GM18505 (cell line): ENCODE measurements around the gene PSMF1.

Experiments used
- ATAC-seq: cut with Tn5 transposase; IDR thresholded peaks from one replicate; pipeline ENCODE4 v1.9.1; 2021; ENCODE audit not compliant: unreplicated experiment
- POLR2A ChIP-seq: IDR thresholded peaks from 4 replicates; pipeline ENCODE4 v1.6.1; 2011; ENCODE audit warnings: borderline replicate concordance; ENCODE audit not compliant: insufficient read depth, insufficient read length; ENCODE audit errors: extremely low read depth

PSMF1 gene

GRCh38 chr20:1184638-1185315 is 66.4 kb downstream of the PSMF1 start, which contains the start of gene TMEM74B:
Gene TMEM74B, minus strand, starts transcription at chr20:1184981. Its CDS starts 1,180 bp downstream, at chr20:1183801.
- TF ChIP-seq POLR2A: no peak

GRCh38 chr20:1185316-1185741 is 66.9 kb downstream of the PSMF1 start:
- TF ChIP-seq POLR2A: no peak
- no peak for ATAC-seq

More at GRCh38 chr20:1184638-1185315, 66.4 kb downstream of the PSMF1 start, which contains the start of gene TMEM74B:
- ATAC-seq: no peak

GRCh38 chr20:1185790-1186334 is 67.5 kb downstream of the PSMF1 start:
- no peak for ATAC-seq
- no peak for TF ChIP-seq POLR2A

- no peak for ATAC-seq
- TF ChIP-seq POLR2A: no peak
Observed at GRCh38 chr20:1186367-1186991, 68.1 kb downstream of the PSMF1 start.

GRCh38 chr20:1187605-1188171 is 69.3 kb downstream of the PSMF1 start:
- no peak for ATAC-seq

GRCh38 chr20:1188347-1188746 is 69.9 kb downstream of the PSMF1 start:
- TF ChIP-seq POLR2A: no peak
- no peak for ATAC-seq

More at GRCh38 chr20:1187605-1188171, 69.3 kb downstream of the PSMF1 start:
- no peak for TF ChIP-seq POLR2A

- no peak for ATAC-seq
- no peak for TF ChIP-seq POLR2A
Observed at GRCh38 chr20:1189827-1190226, 71.4 kb downstream of the PSMF1 start.

GRCh38 chr20:1190847-1191246 is 72.4 kb downstream of the PSMF1 start:
- ATAC-seq: no peak
- TF ChIP-seq POLR2A: no peak

- no peak for ATAC-seq
- no peak for TF ChIP-seq POLR2A
Observed at GRCh38 chr20:1191299-1191698, 72.9 kb downstream of the PSMF1 start.

GRCh38 chr20:1195226-1195625 is 76.8 kb downstream of the PSMF1 start:
- no peak for TF ChIP-seq POLR2A
- ATAC-seq: no peak

- no peak for ATAC-seq
- no peak for TF ChIP-seq POLR2A
Observed at GRCh38 chr20:1196634-1197033, 78.2 kb downstream of the PSMF1 start.

GRCh38 chr20:1197801-1198200 is 79.4 kb downstream of the PSMF1 start:
- TF ChIP-seq POLR2A: no peak
- ATAC-seq: no peak

GRCh38 chr20:1198751-1199150 is 80.3 kb downstream of the PSMF1 start:
- no peak for TF ChIP-seq POLR2A
- ATAC-seq: no peak
